NAMALWA (cell line): ENCODE results near the gene ALPI.
A peak's percentile ranks its signal among the peaks of the same experiment; 100 is the strongest.
"Not testable (repeated sequence)": the region's sequence is repeated elsewhere in the genome, so short reads cannot be mapped to it uniquely, and the experiment has no call there.

Experiments used
- DNase-seq: peaks from one replicate; pipeline ENCODE4 v3.0.0-alpha.2; 2015; ENCODE audit warnings: low spot score

ALPI gene

GRCh38 chr2:232421189-232421785 is 34.7 kb upstream of the ALPI start:
- no peak for DNase-seq

GRCh38 chr2:232422051-232422450 is 33.9 kb upstream of the ALPI start:
- no peak for DNase-seq

GRCh38 chr2:232422996-232423395 is 33.0 kb upstream of the ALPI start:
- not testable (repeated sequence) for DNase-seq

- not testable (repeated sequence) for DNase-seq
Observed at GRCh38 chr2:232423407-232423806, 32.5 kb upstream of the ALPI start.

GRCh38 chr2:232431705-232432590 is 24.0 kb upstream of the ALPI start:
- DNase-seq: no peak

DNA sequence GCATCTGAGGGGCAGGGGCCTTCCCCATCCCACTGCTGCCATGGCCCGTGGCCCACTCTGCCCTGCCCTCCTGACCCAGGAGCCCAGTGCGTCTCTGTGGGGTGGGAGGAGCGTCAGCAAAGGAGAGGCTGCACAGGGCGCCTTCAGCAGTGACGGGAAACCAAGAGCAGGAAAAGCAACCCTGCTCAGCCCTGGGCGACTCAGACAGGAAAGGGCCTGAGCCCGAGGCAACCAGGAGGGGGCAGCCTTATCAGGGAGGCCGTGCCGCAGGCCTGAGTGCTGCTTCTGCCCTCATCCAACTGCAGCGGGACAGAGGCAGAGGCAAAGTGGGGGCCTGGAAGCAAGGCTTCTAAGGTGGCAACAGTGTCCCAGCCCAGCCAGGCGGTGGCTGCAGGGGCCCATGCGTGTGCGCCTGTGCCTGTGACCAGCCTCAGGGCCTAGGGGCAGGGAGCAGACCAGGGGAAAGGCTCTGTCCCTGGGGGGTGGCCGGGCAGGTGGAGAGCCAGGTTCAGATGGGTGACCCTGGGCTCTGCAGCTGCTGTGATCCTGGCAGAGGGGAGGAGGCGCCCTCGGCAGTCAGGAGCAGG is 23.3 kb upstream of the ALPI start:
- DNase-seq: peak; percentile 27

GRCh38 chr2:232433622-232434021 is 22.3 kb upstream of the ALPI start:
- peak; percentile 86 for DNase-seq

DNA sequence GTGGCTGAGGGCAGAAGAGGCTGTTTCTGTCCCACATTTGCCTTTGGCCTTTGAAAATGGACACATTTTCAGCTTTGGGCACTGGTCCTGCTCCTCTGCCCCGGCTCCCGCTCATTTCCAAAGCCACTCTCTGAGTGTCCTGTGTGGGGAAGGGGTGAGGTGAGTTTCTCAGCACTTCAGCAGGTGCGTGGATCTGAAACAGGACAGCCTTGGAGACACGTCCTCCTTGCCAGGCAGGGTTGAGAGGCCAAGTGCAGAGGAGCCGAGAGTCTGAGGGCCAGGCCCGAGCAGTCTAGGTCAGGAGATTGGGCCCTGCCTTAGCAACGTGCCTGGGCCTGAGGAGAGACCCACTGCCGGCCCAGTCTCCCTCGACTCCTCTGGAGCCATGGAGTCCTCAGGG is 21.9 kb upstream of the ALPI start:
- DNase-seq: peak; percentile 30

DNA sequence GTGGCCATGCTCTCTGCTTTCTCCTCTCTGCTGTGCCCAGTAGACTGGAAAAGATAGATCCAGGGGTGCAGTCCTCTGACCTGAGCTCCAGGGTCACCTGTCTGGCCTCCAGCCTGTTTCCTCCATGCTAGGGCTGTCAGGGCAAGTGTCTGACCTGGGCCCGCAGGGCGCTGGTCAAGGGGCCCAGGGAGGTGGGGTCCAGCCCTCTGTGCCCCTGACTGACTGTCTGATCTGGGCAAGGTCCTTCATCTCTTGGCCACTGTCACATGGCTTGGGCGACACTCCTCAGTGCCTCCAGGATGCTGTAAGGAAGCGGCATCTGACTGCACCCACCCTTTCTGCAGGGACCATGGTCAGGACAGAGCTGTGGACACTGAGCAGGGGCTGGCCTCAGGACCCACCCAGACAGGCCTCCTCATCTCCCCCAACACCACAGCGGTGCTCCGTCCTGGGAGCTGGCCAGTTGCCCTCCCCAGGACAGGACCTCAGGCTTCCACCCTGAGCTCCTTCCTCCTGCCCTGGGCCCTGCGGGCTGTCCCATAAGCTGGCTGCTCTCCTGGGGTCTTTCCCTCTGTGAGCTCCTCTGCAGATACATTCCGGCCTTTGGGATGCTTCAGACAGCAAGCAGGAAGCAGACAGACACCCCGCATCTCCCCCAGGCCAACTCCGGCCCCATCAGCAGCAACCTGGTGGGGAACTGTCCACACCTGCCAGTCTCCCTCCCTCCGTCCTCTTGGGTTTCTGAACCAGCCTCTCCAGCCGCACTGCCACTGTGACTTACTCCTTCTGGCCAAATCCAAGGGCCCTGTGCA is 21.2 kb upstream of the ALPI start:
- DNase-seq: no peak

GRCh38 chr2:232435375-232435648 is 20.6 kb upstream of the ALPI start:
- DNase-seq: no peak

- DNase-seq: no peak
Observed at GRCh38 chr2:232435805-232436204, 20.1 kb upstream of the ALPI start.

- DNase-seq: no peak
Observed at GRCh38 chr2:232436381-232437194, 19.4 kb upstream of the ALPI start.

DNA sequence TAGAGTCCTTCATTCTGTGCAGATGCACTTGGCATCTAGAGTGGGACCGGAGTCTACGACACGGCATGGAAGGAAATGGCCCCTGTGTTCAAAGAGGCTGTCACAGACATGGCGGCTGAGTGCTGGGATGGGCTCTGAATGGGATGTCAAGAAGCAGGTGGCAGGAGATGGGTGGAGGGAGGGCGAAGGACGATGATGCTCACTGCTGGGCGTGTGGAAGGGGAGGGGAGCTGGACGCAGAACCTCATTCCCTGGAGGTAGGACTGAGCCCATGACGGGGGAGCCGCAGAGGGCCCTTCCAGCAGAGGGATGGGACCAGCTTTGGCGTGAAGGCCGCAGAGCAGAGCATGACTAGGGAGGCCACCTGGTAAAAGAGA is 18.8 kb upstream of the ALPI start:
- no peak for DNase-seq

- no peak for DNase-seq
Observed at GRCh38 chr2:232438091-232438490, 17.9 kb upstream of the ALPI start.

GRCh38 chr2:232438951-232439757 is 16.8 kb upstream of the ALPI start:
- DNase-seq: no peak

DNA sequence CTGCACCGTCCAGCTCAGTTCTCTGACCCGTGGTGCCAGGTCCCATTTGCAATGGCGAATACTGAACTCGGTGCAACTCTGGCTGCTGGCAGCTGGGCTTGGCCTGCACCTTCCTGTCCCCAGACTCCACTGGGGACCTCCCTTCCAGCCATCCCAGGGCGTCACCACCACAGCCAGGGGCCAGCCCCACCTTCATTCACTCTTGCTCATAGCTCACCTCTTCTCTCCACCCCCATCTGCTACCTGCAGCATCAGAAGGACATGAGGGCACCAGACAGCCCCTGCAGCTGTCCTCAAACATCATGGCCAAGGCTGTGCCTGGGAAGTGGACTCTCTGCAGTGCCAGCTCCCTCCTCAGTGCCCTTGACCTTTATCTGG is 16.2 kb upstream of the ALPI start:
- no peak for DNase-seq

GRCh38 chr2:232440220-232441018 is 15.5 kb upstream of the ALPI start:
- peak; percentile 92 for DNase-seq

DNA sequence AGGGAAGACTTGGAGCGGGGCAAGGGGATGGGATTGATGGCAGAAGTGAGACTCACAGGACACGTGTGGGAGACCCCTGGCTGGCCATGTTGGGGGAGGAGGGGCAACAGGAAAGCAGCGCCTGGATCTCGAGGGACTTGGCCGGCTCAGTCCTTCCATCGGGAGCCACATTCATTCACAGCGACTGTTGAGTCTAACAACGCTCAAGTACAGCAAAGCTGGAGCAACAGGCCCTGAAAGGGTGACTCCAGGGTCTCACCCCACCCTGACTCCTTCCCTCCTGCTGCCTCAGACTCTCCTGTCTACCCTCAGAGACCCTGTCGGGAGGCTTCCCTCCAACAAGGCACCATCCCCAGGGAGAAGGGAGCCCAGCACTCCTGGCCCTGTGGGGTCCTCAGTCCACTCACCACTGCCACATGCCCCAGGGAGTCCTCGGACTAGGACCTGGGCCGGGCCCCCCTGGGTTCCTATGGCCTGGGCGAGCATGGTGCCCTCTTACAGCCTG is 14.8 kb upstream of the ALPI start:
- no peak for DNase-seq

DNA sequence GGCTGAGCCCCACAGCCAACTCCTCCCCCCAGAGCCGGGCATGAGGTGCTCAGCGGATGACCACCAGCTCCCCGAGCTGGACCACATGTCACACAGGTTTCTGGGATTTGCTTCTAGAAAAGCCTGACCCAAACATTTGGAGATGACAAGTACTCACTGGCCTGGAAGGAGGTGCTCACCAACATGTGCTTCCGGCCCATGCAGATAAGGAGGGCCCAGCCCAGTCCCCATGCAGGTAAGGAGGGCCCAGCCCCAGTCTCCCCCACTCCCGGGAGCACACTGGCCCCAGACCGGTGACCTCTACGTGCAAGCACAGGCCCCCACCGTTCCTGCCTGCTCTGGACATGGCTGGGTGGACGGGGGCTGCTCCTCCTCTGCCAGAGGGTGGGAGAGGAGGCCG is 14.0 kb upstream of the ALPI start:
- not testable (repeated sequence) for DNase-seq

- DNase-seq: not testable (repeated sequence)
Observed at GRCh38 chr2:232442431-232442830, 13.5 kb upstream of the ALPI start.
